Parathyroid adenoma (tissue), 2 donors: ENCODE measurements around the gene LSM3.

Source experiments
- H2AFZ ChIP-seq: fragments of 300-600 bp; sonication (generic); one replicate; pipeline ENCODE4 v1.7.0; 2017; ENCODE audit warnings: antibody characterized with exemption, mild to moderate bottlenecking
- H3K27ac ChIP-seq: fragments of 300-600 bp; sonication (generic); one replicate; pipeline ENCODE4 v1.7.0; 2017
- H3K27me3 ChIP-seq: fragments of 300-600 bp; sonication (generic); one replicate; pipeline ENCODE4 v1.7.0; 2017; ENCODE audit warnings: low read length; ENCODE audit not compliant: control insufficient read depth, insufficient read depth
- H3K36me3 ChIP-seq: fragments of 300-600 bp; sonication (generic); one replicate; pipeline ENCODE4 v1.7.0; 2017; ENCODE audit warnings: low read length; ENCODE audit not compliant: control insufficient read depth, insufficient read depth
- H3K4me1 ChIP-seq: fragments of 300-600 bp; sonication (generic); one replicate; pipeline ENCODE4 v1.7.0; 2017; ENCODE audit warnings: control low read depth
- H3K4me2 ChIP-seq: fragments of 300-600 bp; sonication (generic); one replicate; pipeline ENCODE4 v1.7.0; 2017; ENCODE audit warnings: low read length
- H3K4me3 ChIP-seq: fragments of 300-600 bp; sonication (generic); one replicate; pipeline ENCODE4 v1.7.0; 2017; ENCODE audit warnings: low read depth, low read length
- H3K79me2 ChIP-seq: fragments of 300-600 bp; sonication (generic); one replicate; pipeline ENCODE4 v1.7.0; 2017; ENCODE audit warnings: control low read depth
- H3K9ac ChIP-seq: fragments of 300-600 bp; sonication (generic); one replicate; pipeline ENCODE4 v1.7.0; 2017; ENCODE audit warnings: mild to moderate bottlenecking
- H3K9me3 ChIP-seq: fragments of 300-600 bp; sonication (generic); one replicate; pipeline ENCODE4 v1.7.0; 2017; ENCODE audit warnings: low read length; ENCODE audit not compliant: control insufficient read depth
- CTCF ChIP-seq: fragments of 300-600 bp; sonication (generic); IDR thresholded peaks from one replicate; pipeline ENCODE4 v1.7.0; 2017; ENCODE audit warnings: antibody characterized with exemption, mild to moderate bottlenecking
- donor health status: primary hyperparathyroidism.

Gene LSM3

GRCh38 chr3:14245248-14245639, 66.6 kb downstream of the LSM3 start:
- H3K4me1 ChIP-seq: no peaks in the 10 kb centered on the region
- TF ChIP-seq CTCF: no peak
- H3K36me3 ChIP-seq: no peaks in the 10 kb centered on the region
- no peak overlapping the region for H3K4me3 ChIP-seq
- H3K27ac ChIP-seq: no peak overlapping the region
- no peaks in the 10 kb centered on the region for H3K79me2 ChIP-seq
- no peak overlapping the region for H2AFZ ChIP-seq
- no peaks in the 10 kb centered on the region for H3K9me3 ChIP-seq
- H3K4me2 ChIP-seq: no peak overlapping the region
- H3K27me3 ChIP-seq: no peaks in the 10 kb centered on the region
- no peak overlapping the region for H3K9ac ChIP-seq

- Histone ChIP-seq H3K4me2 (no peak overlapping the region), H3K27me3 (no peaks in the 10 kb centered on the region), H2AFZ (no peak overlapping the region), H3K36me3 (no peaks in the 10 kb centered on the region), H3K9me3 (no peaks in the 10 kb centered on the region), H3K4me3 (no peak overlapping the region), H3K9ac (no peak overlapping the region), H3K4me1 (no peaks in the 10 kb centered on the region), H3K27ac (no peak overlapping the region), H3K79me2 (no peaks in the 10 kb centered on the region)
- TF ChIP-seq CTCF: no peak
These were observed 67.2 kb downstream of the LSM3 start for GRCh38 chr3:14245822-14246221.

- no peak overlapping the region for H3K4me2 ChIP-seq
- no peaks in the 10 kb centered on the region for H3K9me3 ChIP-seq
- H3K27me3 ChIP-seq: no peaks in the 10 kb centered on the region
- TF ChIP-seq CTCF: no peak
- no peak overlapping the region for H2AFZ ChIP-seq
- no peaks in the 10 kb centered on the region for H3K36me3 ChIP-seq
- no peaks in the 10 kb centered on the region for H3K4me1 ChIP-seq
- no peaks in the 10 kb centered on the region for H3K79me2 ChIP-seq
- no peak overlapping the region for H3K27ac ChIP-seq
- no peak overlapping the region for H3K9ac ChIP-seq
- no peak overlapping the region for H3K4me3 ChIP-seq
These were observed 67.8 kb downstream of the LSM3 start for GRCh38 chr3:14246414-14246813.

GRCh38 chr3:14248477-14248848, 69.8 kb downstream of the LSM3 start:
- Histone ChIP-seq H3K9ac (no peak overlapping the region), H3K9me3 (no peaks in the 10 kb centered on the region), H3K4me2 (no peak overlapping the region), H3K4me1 (no peaks in the 10 kb centered on the region), H3K4me3 (no peak overlapping the region), H3K36me3 (no peaks in the 10 kb centered on the region), H3K27ac (no peak overlapping the region), H3K79me2 (no peaks in the 10 kb centered on the region), H2AFZ (no peak overlapping the region), H3K27me3 (no peaks in the 10 kb centered on the region)
- no peak for TF ChIP-seq CTCF

GRCh38 chr3:14248849-14249523, 70.4 kb downstream of the LSM3 start:
- H3K9me3 ChIP-seq: no peaks in the 10 kb centered on the region
- H2AFZ ChIP-seq: no peak overlapping the region
- no peak overlapping the region for H3K4me2 ChIP-seq
- H3K36me3 ChIP-seq: no peaks in the 10 kb centered on the region
- TF ChIP-seq CTCF: no peak
- no peak overlapping the region for H3K4me3 ChIP-seq
- H3K9ac ChIP-seq: no peak overlapping the region
- H3K4me1 ChIP-seq: no peaks in the 10 kb centered on the region
- no peaks in the 10 kb centered on the region for H3K27me3 ChIP-seq
- no peak overlapping the region for H3K27ac ChIP-seq
- no peaks in the 10 kb centered on the region for H3K79me2 ChIP-seq
